Common myeloid progenitor, CD34-positive (primary cell): Measurements from ENCODE around the gene AKAP6.

Source experiments
- CTCF ChIA-PET: fragments of 350-600 bp; sonication (Branson Sonifier 250); formaldehyde crosslinking; loops from one replicate; lab custom pipeline; 2021; ENCODE audit warnings: antibody characterized with exemption; lab: Charles Lee
- POLR2A ChIA-PET: fragments of 350-600 bp; sonication (Branson Sonifier 250); formaldehyde crosslinking; loops from one replicate; lab custom pipeline; 2021; ENCODE audit warnings: antibody characterized with exemption; lab: Charles Lee
- DNase-seq, 3 donors: peaks; one replicate each; pipeline versions ENCODE4 v3.0.0 to v3.0.0-alpha.2; 2013
- H3K27ac ChIP-seq, 2 experiments: 1 replicate in 1 of 2; 2 replicates in 1 of 2; pipeline ENCODE4 v1.7.0; 2013; ENCODE audit warnings: inconsistent platforms in 2 of 2, low read length in 2 of 2, mild to moderate bottlenecking in 2 of 2, low read depth in 1 of 2, moderate library complexity in 1 of 2; ENCODE audit not compliant: severe bottlenecking in 2 of 2, insufficient read depth in 1 of 2, poor library complexity in 1 of 2
- H3K27me3 ChIP-seq, 5 experiments: replicated peaks in 2 of 5; 1 replicate in 3 of 5; 2 replicates in 2 of 5; pipeline versions ENCODE4 v1.6.1 to v1.7.0; 2013; ENCODE audit warnings: low read length in 4 of 5, mild to moderate bottlenecking in 2 of 5, moderate library complexity in 2 of 5, inconsistent platforms in 1 of 5; ENCODE audit not compliant: insufficient read depth in 5 of 5, control insufficient read depth in 4 of 5
- H3K36me3 ChIP-seq, 4 experiments: 1 replicate in 2 of 4; 2 replicates in 2 of 4; pipeline versions ENCODE4 v1.6.1 to v1.7.0; 2013; ENCODE audit warnings: low read length in 3 of 4, control low read depth in 1 of 4, mild to moderate bottlenecking in 1 of 4; ENCODE audit not compliant: control insufficient read depth in 4 of 4, insufficient read depth in 4 of 4
- H3K4me1 ChIP-seq, 4 experiments: 1 replicate in 3 of 4; 2 replicates in 1 of 4; pipeline versions ENCODE4 v1.6.1 to v1.7.1; 2013; ENCODE audit warnings: low read length in 3 of 4, mild to moderate bottlenecking in 3 of 4, control low read depth in 1 of 4, inconsistent platforms in 1 of 4, moderate library complexity in 1 of 4; ENCODE audit not compliant: control insufficient read depth in 4 of 4, insufficient read depth in 4 of 4; ENCODE audit errors: control extremely low read depth in 1 of 4
- H3K4me3 ChIP-seq, 7 experiments: 1 replicate in 4 of 7; 2 replicates in 3 of 7; pipeline versions ENCODE4 v1.5.1 to v1.7.0; 2013; ENCODE audit warnings: mild to moderate bottlenecking in 7 of 7, low read length in 6 of 7, moderate library complexity in 6 of 7, inconsistent platforms in 2 of 7, low read depth in 2 of 7, control low read depth in 1 of 7; ENCODE audit not compliant: insufficient read depth in 4 of 7, control insufficient read depth in 1 of 7; ENCODE audit errors: extremely low read depth in 1 of 7
- H3K9me3 ChIP-seq, 5 experiments: 1 replicate in 4 of 5; 2 replicates in 1 of 5; pipeline versions ENCODE4 v1.6.1 to v1.7.1; 2013; ENCODE audit warnings: low read length in 4 of 5, mild to moderate bottlenecking in 2 of 5, inconsistent platforms in 1 of 5, low read depth in 1 of 5, moderate library complexity in 1 of 5; ENCODE audit not compliant: control insufficient read depth in 4 of 5, insufficient read depth in 2 of 5; ENCODE audit errors: control extremely low read depth in 1 of 5
- WGBS: methylation state at CpG from one replicate; pipeline ENCODE4 v1.1.5; 2013; ENCODE audit not compliant: insufficient coverage; 5-methylcytosine and 5-hydroxymethylcytosine counted together

AKAP6 gene

DNA sequence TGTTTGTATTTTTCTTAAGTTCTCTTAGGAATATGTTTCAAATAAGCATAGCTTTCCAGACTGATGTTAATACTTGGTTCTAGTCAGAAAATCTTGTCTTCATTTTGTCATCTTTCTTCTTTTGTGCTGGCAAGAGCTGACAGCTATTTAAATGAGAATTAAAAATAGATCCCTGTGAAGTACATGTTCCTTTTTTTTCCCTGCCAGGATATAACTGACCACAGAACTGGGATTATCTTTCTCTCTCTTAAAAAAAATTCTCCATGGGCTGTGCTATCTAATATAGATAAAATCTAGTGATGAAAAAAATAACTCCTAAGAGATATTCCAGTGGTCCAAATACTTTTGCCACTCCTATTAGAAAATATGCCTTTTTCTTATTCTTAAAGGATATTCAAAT is 163.4 kb downstream of the AKAP6 start:
- H3K9me3 ChIP-seq, result no peaks in the 10 kb centered on the region
- no peak overlapping the region for H3K4me3 ChIP-seq
- H3K4me1 ChIP-seq, result no peaks in the 10 kb centered on the region
- no peak for DNase-seq
- H3K36me3 ChIP-seq, result no peaks in the 10 kb centered on the region
- CTCF ChIA-PET, result no interaction called here
- no peak overlapping the region for H3K27ac ChIP-seq
- no peaks in the 10 kb centered on the region for H3K27me3 ChIP-seq
- POLR2A ChIA-PET, result interaction anchor here (0.7 kb wide), 1 partner anchor 626 kb away, joined by 3 read pairs; no protein-coding TSS in a partner anchor

DNA sequence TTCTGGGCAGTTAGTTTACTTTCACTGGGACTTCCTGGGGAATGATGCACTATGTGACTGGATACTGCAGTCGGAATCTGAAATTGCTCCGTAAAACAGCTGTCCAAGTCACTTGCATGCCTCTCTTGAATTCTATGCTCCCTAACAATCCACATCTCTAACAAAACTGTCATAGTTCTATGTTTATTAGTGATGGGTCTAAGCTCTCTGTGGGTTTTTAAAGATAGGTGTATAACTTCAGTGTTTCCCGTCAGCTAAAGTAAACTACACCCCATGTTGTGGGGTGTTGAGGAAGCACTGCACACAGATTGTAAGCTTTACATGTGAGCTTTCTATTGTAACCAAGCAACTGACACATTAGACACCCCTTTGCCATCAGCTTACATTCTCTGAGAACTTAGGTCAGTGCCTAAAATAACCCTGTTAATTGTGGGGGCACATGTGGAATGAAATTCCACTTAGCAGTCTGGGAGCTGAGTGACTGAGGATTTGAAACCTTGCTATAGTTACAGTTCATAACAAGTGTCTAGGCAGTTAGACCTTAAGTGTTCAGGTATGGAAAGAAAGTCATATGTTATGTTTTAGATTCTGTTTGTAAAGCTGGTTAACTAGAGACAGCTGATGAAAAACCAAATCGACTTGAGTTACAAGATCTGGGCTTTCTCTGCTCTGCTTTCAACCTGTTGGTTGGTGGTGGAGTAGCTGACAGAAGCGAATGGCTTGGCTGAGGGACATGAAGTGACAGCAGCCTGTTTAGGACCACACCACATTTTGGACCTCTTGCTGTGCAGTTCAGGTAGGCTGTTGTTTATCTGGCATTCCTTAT is 165.7 kb downstream of the AKAP6 start:
- 96% methylated on average over 2 of the region's 5 CpGs for WGBS
- ChIA-PET POLR2A (no interaction called here), CTCF (no interaction called here)
- Histone ChIP-seq H3K4me1 (no peaks in the 10 kb centered on the region), H3K27ac (no peak overlapping the region), H3K27me3 (no peaks in the 10 kb centered on the region), H3K36me3 (no peaks in the 10 kb centered on the region), H3K9me3 (no peaks in the 10 kb centered on the region), H3K4me3 (no peak overlapping the region)
- no peak for DNase-seq

GRCh38 chr14:32495435-32495734 is 166.3 kb downstream of the AKAP6 start:
- no peak overlapping the region for H3K27ac ChIP-seq
- 94% methylated on average over 5 of the region's 6 CpGs for WGBS
- H3K27me3 ChIP-seq, result no peaks in the 10 kb centered on the region
- POLR2A ChIA-PET, result no interaction called here
- no peaks in the 10 kb centered on the region for H3K9me3 ChIP-seq
- H3K4me3 ChIP-seq, result no peak overlapping the region
- no peaks in the 10 kb centered on the region for H3K4me1 ChIP-seq
- no peak for DNase-seq
- CTCF ChIA-PET, result no interaction called here
- H3K36me3 ChIP-seq, result no peaks in the 10 kb centered on the region

DNA sequence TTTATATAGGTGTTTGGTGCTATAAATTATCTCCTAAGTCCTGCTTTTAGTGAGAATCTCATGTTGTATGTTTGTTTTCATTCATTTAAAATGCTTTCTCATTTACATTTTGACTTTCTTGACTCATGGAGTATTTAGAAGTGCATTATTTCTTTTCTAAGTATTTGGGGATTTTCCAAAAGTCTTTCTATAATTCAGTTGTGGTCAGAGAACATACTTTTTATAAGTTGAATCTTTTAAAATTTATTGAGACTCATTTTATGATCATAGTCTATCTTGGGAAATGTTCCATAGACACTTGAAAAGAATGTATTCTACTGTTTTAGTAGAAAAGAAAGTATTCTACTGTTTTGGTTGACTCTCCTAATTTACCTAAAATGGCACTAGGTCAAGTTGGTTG is 168.2 kb downstream of the AKAP6 start:
- CTCF ChIA-PET, result no interaction called here
- POLR2A ChIA-PET, result no interaction called here
- H3K27ac ChIP-seq, result no peak overlapping the region
- DNase-seq, result no peak
- no peaks in the 10 kb centered on the region for H3K27me3 ChIP-seq
- no peaks in the 10 kb centered on the region for H3K4me1 ChIP-seq
- H3K4me3 ChIP-seq, result no peak overlapping the region
- H3K9me3 ChIP-seq, result no peaks in the 10 kb centered on the region
- H3K36me3 ChIP-seq, result no peaks in the 10 kb centered on the region

DNA sequence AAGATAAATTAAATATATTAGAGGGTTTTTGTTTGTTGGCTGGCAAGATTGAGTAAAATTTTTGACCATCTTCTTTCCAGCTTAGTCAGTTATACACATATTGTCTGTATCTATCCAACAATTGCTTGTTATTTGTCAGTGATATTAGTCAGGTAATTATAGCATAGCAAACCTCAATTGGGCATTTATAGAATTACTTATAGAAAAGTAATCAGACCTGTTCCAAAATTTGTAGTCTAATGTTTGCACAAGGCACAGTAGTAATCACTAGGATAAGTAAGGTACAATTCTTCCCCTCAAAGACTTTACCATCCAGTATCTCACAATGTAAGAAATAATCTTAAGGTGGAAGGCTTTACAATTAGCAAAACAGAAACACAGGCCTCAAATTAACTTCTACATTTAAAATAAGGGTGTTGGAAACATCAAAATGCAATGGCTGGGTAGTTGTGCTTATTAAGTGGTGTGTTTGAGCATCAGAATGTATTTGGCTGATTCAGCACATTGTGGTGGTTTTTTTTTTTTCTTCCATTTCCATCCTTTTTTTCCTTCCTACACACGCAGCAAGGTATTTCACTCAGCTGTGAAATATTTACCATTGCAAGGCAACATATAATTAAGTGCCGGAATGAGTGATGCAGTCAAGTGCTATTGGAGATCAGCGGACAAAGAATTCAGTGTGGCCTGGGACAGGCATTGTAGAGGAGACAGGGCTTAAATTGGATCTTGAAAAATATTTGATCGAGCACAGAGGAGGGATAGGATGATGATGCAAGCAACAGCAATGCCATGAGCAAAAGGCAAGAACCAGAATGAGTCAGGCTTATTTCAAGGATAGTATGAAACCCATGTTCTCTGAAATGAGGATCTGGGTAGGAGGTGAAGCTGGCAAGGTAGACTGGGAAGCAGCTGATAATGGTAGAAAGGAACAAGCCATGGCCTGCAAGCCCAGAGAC is 178.2 kb downstream of the AKAP6 start:
- CTCF ChIA-PET, result no interaction called here

DNA sequence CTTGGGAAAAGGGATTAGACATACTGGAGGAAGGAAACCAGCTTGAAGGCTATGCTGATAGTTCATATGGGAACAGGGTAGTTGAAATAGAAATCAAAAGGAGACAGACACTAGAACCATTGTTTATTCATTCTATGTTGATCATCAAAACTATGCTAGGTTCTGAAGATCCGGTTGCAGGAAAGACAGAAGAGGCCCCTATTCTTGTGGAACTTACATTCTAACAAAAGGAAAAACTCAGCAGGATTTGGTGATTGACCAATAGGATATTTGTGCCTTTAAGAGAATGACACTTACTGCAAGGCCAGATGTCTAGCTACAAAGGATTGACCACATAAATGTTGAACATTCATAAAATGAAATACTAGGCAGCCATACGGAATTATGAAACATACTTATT is 179.2 kb downstream of the AKAP6 start:
- Histone ChIP-seq H3K27ac (no peak overlapping the region), H3K4me1 (no peaks in the 10 kb centered on the region), H3K36me3 (no peaks in the 10 kb centered on the region), H3K27me3 (no peaks in the 10 kb centered on the region), H3K9me3 (no peaks in the 10 kb centered on the region), H3K4me3 (no peak overlapping the region)
- ChIA-PET CTCF (no interaction called here), POLR2A (no interaction called here)
- no CpG with 5 or more reads among the region's 2 CpGs for WGBS
- no peak for DNase-seq

More for the DNA sequence above, 178.2 kb downstream of the AKAP6 start:
- Histone ChIP-seq H3K4me1 (no peaks in the 10 kb centered on the region), H3K27ac (no peak overlapping the region), H3K36me3 (no peaks in the 10 kb centered on the region), H3K27me3 (no peaks in the 10 kb centered on the region), H3K4me3 (no peak overlapping the region), H3K9me3 (no peaks in the 10 kb centered on the region)
- POLR2A ChIA-PET, result no interaction called here
- DNase-seq, result no peak
- 90% methylated on average over 3 of the region's 4 CpGs for WGBS

DNA sequence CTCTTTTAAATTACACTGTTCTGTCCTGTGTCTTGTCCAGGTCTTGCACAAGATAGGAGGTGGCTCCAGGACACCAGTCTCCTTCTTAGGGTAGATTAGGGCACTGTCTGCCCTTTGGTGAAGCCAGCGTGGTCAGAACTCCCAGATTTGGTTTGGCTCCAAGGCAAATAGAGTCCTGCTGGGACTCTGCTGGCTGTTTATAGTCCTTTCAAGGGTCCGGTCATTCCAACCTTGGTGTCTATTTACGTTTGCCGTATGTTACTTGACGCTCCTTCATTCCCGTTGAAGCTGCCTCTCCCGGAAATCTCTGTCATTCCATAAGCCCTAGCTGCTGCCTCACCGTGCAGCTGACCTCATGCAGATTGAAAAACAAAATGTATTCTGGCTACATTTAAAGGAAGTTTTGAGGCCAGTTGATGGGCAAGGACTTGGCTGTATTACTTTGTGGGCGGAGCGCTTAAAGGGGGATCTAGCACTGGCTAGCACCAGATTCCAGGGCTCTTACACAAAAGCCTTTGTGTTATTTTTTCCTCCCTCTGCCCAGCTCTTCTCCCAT is 180.6 kb downstream of the AKAP6 start:
- Histone ChIP-seq H3K9me3 (no peaks in the 10 kb centered on the region), H3K4me1 (no peaks in the 10 kb centered on the region), H3K4me3 (no peak overlapping the region), H3K27ac (no peak overlapping the region), H3K27me3 (no peaks in the 10 kb centered on the region), H3K36me3 (no peaks in the 10 kb centered on the region)
- DNase-seq, result no peak
- ChIA-PET POLR2A (no interaction called here), CTCF (no interaction called here)
- WGBS, result 97% methylated on average over 10 of the region's 10 CpGs
